Gastroesophageal sphincter (tissue), 4 donors: ENCODE data around the gene SCAND1. TPM values are rescaled to one million over a fixed set of nuclear protein-coding genes. Genes with fewer than 3 reads are reported as not detected.
"Not testable (repeated sequence)": the region's sequence is repeated elsewhere in the genome, so short reads cannot be mapped to it uniquely, and the experiment has no call there.

Experiments used
- ATAC-seq: fragments of 150-250 bp; one replicate; pipeline ENCODE4 v1.9.1; 2016; ENCODE audit warnings: mild to moderate bottlenecking, moderate library complexity
- H3K27ac ChIP-seq, 4 donors: fragments of 200-600 bp; sonication (generic) in 3 of 4; 1 replicate in 3 of 4; 2 replicates in 1 of 4; pipeline ENCODE4 v1.5.1; 2016 to 2019
- H3K27me3 ChIP-seq: fragments of 200-600 bp; sonication (generic); one replicate; pipeline ENCODE4 v1.5.1; 2019
- H3K36me3 ChIP-seq, 2 donors: fragments of 200-600 bp; sonication (generic); one replicate each; pipeline ENCODE4 v1.5.1; 2019; ENCODE audit warnings: control low read depth in 1 of 2
- H3K4me1 ChIP-seq, 3 donors: fragments of 200-600 bp; sonication (generic); 1 replicate in 2 of 3; 2 replicates in 1 of 3; pipeline ENCODE4 v1.5.1; 2016 to 2019; ENCODE audit warnings: control low read depth in 2 of 3
- H3K4me3 ChIP-seq, 2 donors: fragments of 200-600 bp; sonication (generic); one replicate each; pipeline ENCODE4 v1.5.1; 2019; ENCODE audit warnings: mild to moderate bottlenecking in 1 of 2, moderate library complexity in 1 of 2
- H3K9me3 ChIP-seq, 3 donors: fragments of 200-600 bp; sonication (generic); one replicate each; pipeline ENCODE4 v1.5.1; 2017 to 2019; ENCODE audit warnings: control low read depth in 2 of 3
- CTCF ChIP-seq, 4 experiments: fragments of 200-600 bp in 2 of 4; fragments of 450-650 bp in 2 of 4; sonication (generic) in 1 of 4; IDR thresholded peaks; one replicate each; pipeline ENCODE4 v1.5.1; 2017 to 2019; ENCODE audit warnings: antibody characterized with exemption in 4 of 4, mild to moderate bottlenecking in 2 of 4, moderate library complexity in 2 of 4
- EP300 ChIP-seq: sonication (generic); formaldehyde crosslinking; IDR thresholded peaks from one replicate; pipeline ENCODE4 v1.6.1; 2017; ENCODE audit warnings: antibody characterized with exemption, mild to moderate bottlenecking
- POLR2A ChIP-seq, 2 donors: fragments of 450-650 bp; IDR thresholded peaks; one replicate each; pipeline ENCODE4 v1.6.1; 2017; ENCODE audit warnings: antibody characterized with exemption in 2 of 2, mild to moderate bottlenecking in 2 of 2, moderate library complexity in 1 of 2
- POLR2AphosphoS5 ChIP-seq: sonication (generic); formaldehyde crosslinking; IDR thresholded peaks from one replicate; pipeline ENCODE4 v1.6.1; 2017; ENCODE audit warnings: antibody characterized with exemption
- WGBS, 2 donors: methylation state at CpG; one replicate each; pipeline ENCODE4 v1.1.5; 2018; ENCODE audit warnings: low coverage in 1 of 2; 5-methylcytosine and 5-hydroxymethylcytosine counted together
- total RNA-seq, 4 donors: library from RNA; depleted of rRNA; stranded (reverse); fragments of >200 nt; gene quantifications; one replicate each; pipeline ENCODE4 v1.1.0, GENCODE V29; 2016

Gene SCAND1
- total RNA-seq, 4 donors from 2014 or later = 47.9 to 95.2 (median 90.7) TPM

- peaks cover 0 to 32% (median 13%) of the 10 kb centered on the region in 3 donors for H3K4me1 ChIP-seq
- H3K4me3 ChIP-seq = no peak overlapping the region
- H3K36me3 ChIP-seq = no peaks in the 10 kb centered on the region
- H3K27ac ChIP-seq = no peak overlapping the region
- H3K27me3 ChIP-seq = no peaks in the 10 kb centered on the region
- no peaks in the 10 kb centered on the region for H3K9me3 ChIP-seq
- ATAC-seq = no peak
- TF ChIP-seq POLR2AphosphoS5 (no peak), CTCF (IDR thresholded peaks at IDR 0.05) (no peak), POLR2A (IDR thresholded peaks at IDR 0.05) (no peak), EP300 (no peak)
Observed at GRCh38 chr20:35956616-35957015, 2.3 kb upstream of the SCAND1 start.

- TF ChIP-seq POLR2A (IDR thresholded peaks at IDR 0.05) = no peak
- no peak for TF ChIP-seq POLR2AphosphoS5
- no peak for TF ChIP-seq EP300
- TF ChIP-seq CTCF (IDR thresholded peaks at IDR 0.05) = no peak
- no peaks in the 10 kb centered on the region for H3K36me3 ChIP-seq
- no peak for ATAC-seq
- peak overlapping the region; percentile 92 to 98 (median 96) for H3K27ac ChIP-seq
- no peaks in the 10 kb centered on the region for H3K27me3 ChIP-seq
- no peaks in the 10 kb centered on the region for H3K9me3 ChIP-seq
- 2 to 11% methylated on average over 4 to 6 of the region's 19 CpGs for WGBS, 2 donors
- H3K4me3 ChIP-seq = peak overlapping the region; percentile 84 to 91
- H3K4me1 ChIP-seq = peaks cover 0 to 33% (median 13%) of the 10 kb centered on the region in 3 donors
Observed at GRCh38 chr20:35954907-35955251, 577 bp upstream of the SCAND1 start.

GRCh38 chr20:35953387-35954199, 709 bp downstream of the SCAND1 start:
- TF ChIP-seq EP300 = no peak
- no peak for TF ChIP-seq POLR2AphosphoS5
- no peak for TF ChIP-seq CTCF (IDR thresholded peaks at IDR 0.05)
- no peak for TF ChIP-seq POLR2A (IDR thresholded peaks at IDR 0.05)
- Histone ChIP-seq H3K4me1 (peaks cover 0 to 33% (median 13%) of the 10 kb centered on the region in 3 donors), H3K36me3 (no peaks in the 10 kb centered on the region), H3K4me3 (peak overlapping the region; percentile 84 to 91), H3K27ac (peak overlapping the region; percentile 92 to 98 (median 96)), H3K27me3 (no peaks in the 10 kb centered on the region), H3K9me3 (no peaks in the 10 kb centered on the region)
- ATAC-seq = peak; percentile 39
- WGBS, 2 donors = 0 to 7% methylated on average over 6 to 11 of the region's 65 CpGs

GRCh38 chr20:35952480-35953386, 1.6 kb downstream of the SCAND1 start:
- no peak for ATAC-seq
- H3K27ac ChIP-seq = peak overlapping the region; percentile 92 to 98 (median 96)
- peaks cover 0 to 5% of the 10 kb centered on the region in 2 donors for H3K36me3 ChIP-seq
- H3K4me1 ChIP-seq = peaks cover 0 to 41% (median 13%) of the 10 kb centered on the region in 3 donors
- TF ChIP-seq EP300 = no peak
- no peak for TF ChIP-seq POLR2A (IDR thresholded peaks at IDR 0.05)
- H3K4me3 ChIP-seq = peak overlapping the region; percentile 84 to 91
- no peaks in the 10 kb centered on the region for H3K9me3 ChIP-seq
- no peaks in the 10 kb centered on the region for H3K27me3 ChIP-seq
- whole genome bisulfite sequencing, 2 donors = 30 to 50% methylated on average over 4 to 5 of the region's 6 CpGs

- peak overlapping the region in 3 of 4 donors; percentile 96 to 98 (median 97) for H3K27ac ChIP-seq
Observed at GRCh38 chr20:35952080-35952479, 2.2 kb downstream of the SCAND1 start.

More at GRCh38 chr20:35952080-35952479, 2.2 kb downstream of the SCAND1 start:
- H3K9me3 ChIP-seq, H3K4me3 ChIP-seq, ATAC-seq, H3K27me3 ChIP-seq: not testable (repeated sequence)
- Histone ChIP-seq H3K36me3 (peaks cover 0 to 11% of the 10 kb centered on the region in 2 donors), H3K4me1 (peaks cover 0 to 48% (median 13%) of the 10 kb centered on the region in 3 donors)
- WGBS, 2 donors = 94 to 97% methylated on average over 5 to 10 of the region's 14 CpGs
